ENCODE results near the gene SPATS2. TPM values are rescaled to one million over a fixed set of nuclear protein-coding genes. Genes with fewer than 3 reads are reported as not detected.
"Not testable (repeated sequence)": the region's sequence is repeated elsewhere in the genome, so short reads cannot be mapped to it uniquely, and the experiment has no call there.

The SPATS2 gene
- total RNA-seq, 4 donors from 2014 or later, result 8.6 to 17.8 (median 9.5) TPM

DNA sequence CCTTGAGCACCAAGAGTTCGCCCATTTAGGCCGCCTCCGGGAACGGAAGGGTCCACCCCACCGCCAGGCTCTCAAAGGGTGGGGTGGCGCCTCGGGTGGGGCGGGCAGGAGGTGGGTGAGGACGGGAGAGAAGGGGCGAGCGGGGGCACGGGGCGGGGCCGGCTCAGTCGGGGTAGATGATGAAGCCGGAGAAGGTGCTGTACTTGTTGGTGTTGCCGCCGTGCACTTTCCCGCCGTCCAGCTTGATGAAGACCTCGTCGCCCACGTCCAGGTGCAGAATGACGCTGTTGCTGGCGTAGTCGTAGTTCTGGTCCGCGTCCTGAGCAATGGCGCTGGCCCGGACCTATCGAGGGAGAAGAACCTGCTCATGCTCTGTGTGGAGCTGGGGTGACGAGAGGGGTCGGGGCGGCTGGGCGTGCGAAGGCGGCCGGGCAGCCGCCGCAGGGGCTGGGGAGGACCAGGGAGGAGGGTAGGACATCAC lies 34.3 kb upstream of the SPATS2 start:
- no peaks in the 10 kb centered on the region for H3K9me3 ChIP-seq
- H3K36me3 ChIP-seq, result no peaks in the 10 kb centered on the region
- peak overlapping the region in 1 of 2 donors; percentile 18 for H3K4me3 ChIP-seq
- no peak for ATAC-seq
- H3K27me3 ChIP-seq, result peaks cover 85% of the 10 kb centered on the region
- TF ChIP-seq POLR2AphosphoS5 (IDR thresholded peaks at IDR 0.05) (no peak), POLR2A (IDR thresholded peaks at IDR 0.05) (no peak), EP300 (IDR thresholded peaks at IDR 0.05) (no peak)
- TF ChIP-seq, protein P1, sequence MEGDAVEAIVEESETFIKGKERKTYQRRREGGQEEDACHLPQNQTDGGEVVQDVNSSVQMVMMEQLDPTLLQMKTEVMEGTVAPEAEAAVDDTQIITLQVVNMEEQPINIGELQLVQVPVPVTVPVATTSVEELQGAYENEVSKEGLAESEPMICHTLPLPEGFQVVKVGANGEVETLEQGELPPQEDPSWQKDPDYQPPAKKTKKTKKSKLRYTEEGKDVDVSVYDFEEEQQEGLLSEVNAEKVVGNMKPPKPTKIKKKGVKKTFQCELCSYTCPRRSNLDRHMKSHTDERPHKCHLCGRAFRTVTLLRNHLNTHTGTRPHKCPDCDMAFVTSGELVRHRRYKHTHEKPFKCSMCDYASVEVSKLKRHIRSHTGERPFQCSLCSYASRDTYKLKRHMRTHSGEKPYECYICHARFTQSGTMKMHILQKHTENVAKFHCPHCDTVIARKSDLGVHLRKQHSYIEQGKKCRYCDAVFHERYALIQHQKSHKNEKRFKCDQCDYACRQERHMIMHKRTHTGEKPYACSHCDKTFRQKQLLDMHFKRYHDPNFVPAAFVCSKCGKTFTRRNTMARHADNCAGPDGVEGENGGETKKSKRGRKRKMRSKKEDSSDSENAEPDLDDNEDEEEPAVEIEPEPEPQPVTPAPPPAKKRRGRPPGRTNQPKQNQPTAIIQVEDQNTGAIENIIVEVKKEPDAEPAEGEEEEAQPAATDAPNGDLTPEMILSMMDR (IDR thresholded peaks at IDR 0.05), result no peak
- no peak overlapping the region for H3K27ac ChIP-seq
- 0% methylated on average over 1 of the region's 40 CpGs; no CpG with 5 or more reads in 1 of the 2 donors for WGBS, 2 donors (ENCODE audit: low coverage in 1 of 2)
- peaks cover 0 to 32% (median 3%) of the 10 kb centered on the region in 3 donors for H3K4me1 ChIP-seq

DNA sequence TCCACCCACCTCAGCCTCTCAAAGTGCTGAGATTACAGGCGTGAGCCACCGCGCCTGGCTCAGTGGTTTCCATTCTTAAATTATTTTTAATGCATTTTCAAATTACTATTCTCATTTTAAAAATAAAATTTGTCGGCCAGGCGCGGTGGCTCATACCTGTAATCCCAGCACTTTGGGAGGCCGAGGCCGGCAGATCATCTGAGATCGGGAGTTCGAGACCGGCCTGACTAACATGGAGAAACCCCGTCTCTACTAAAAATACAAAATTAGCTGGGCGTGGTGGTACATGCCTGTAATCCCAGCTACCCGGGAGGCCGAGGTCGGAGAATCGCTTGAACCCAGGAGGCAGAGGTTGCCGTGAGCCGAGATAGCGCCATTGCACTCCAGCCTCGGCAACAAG lies 33.5 kb upstream of the SPATS2 start:
- not testable (repeated sequence) for ATAC-seq
- H3K27me3 ChIP-seq, result peaks cover 93% of the 10 kb centered on the region

DNA sequence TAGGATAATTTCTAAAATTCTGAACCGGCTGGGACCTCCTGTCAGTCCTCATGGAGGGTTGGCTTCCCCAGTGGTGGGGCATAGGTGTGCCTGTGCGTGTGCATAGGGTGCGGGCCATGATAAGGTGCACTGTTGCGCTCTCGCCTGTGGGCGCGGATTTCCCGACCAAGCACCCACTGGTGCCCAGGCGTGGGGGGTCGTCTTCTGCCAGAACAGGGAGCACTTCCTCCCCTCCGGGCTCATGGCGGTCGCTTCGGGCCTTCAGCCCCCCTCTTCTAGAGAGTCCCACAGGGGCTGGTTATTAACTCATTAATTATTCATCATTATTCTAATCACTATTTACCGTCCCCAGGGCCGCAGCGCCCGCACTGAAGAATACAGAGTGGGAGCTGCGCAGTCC lies 33.0 kb upstream of the SPATS2 start:
- no peaks in the 10 kb centered on the region for H3K9me3 ChIP-seq

More for the DNA sequence above, 33.5 kb upstream of the SPATS2 start:
- H3K4me1 ChIP-seq, result peaks cover 0 to 32% (median 3%) of the 10 kb centered on the region in 3 donors
- H3K9me3 ChIP-seq, H3K4me3 ChIP-seq, H3K36me3 ChIP-seq, H3K27ac ChIP-seq: not testable (repeated sequence)
- 50 to 62% methylated on average over 4 to 18 of the region's 21 CpGs for WGBS, 2 donors (ENCODE audit: low coverage in 1 of 2)

DNA sequence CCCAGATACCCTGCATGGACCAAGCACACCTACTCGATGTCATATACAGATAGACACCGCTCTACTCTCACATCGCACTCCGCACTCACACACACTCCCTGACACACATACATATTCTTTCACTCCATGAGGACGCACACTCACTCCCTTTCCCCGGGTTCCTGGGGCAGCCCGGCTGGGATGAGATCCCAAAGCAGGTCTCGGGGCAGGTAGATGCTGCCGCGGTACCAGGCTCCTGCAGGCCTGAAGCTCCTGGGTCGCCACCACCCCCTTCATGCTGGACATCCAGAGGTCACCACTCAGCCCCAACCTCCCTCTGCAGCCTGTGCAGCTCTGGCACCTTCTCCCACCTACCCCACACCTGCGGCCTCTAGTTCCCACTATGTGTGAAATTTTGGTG lies 32.6 kb upstream of the SPATS2 start:
- TF ChIP-seq POLR2AphosphoS5 (IDR thresholded peaks at IDR 0.05) (no peak), POLR2A (IDR thresholded peaks at IDR 0.05) (no peak), EP300 (IDR thresholded peaks at IDR 0.05) (no peak)
- TF ChIP-seq, protein P1 (IDR thresholded peaks at IDR 0.05), result no peak
- peaks cover 0 to 32% (median 3%) of the 10 kb centered on the region in 3 donors for H3K4me1 ChIP-seq
- H3K4me3 ChIP-seq, result no peak overlapping the region
- ATAC-seq, result no peak
- H3K36me3 ChIP-seq, result no peaks in the 10 kb centered on the region
- 32 to 46% methylated on average over 4 to 6 of the region's 12 CpGs for WGBS, 2 donors (ENCODE audit: low coverage in 1 of 2)
- H3K27ac ChIP-seq, result no peak overlapping the region
- peaks cover 100% of the 10 kb centered on the region for H3K27me3 ChIP-seq
- H3K9me3 ChIP-seq, result no peaks in the 10 kb centered on the region

More for the DNA sequence above, 33.0 kb upstream of the SPATS2 start:
- ATAC-seq, result no peak
- H3K4me3 ChIP-seq, result no peak overlapping the region
- TF ChIP-seq POLR2AphosphoS5 (IDR thresholded peaks at IDR 0.05) (no peak), POLR2A (IDR thresholded peaks at IDR 0.05) (no peak), EP300 (IDR thresholded peaks at IDR 0.05) (no peak)
- TF ChIP-seq, protein P1 (IDR thresholded peaks at IDR 0.05), result no peak
- no peaks in the 10 kb centered on the region for H3K36me3 ChIP-seq
- H3K4me1 ChIP-seq, result peaks cover 0 to 32% (median 3%) of the 10 kb centered on the region in 3 donors
- peaks cover 98% of the 10 kb centered on the region for H3K27me3 ChIP-seq
- H3K27ac ChIP-seq, result no peak overlapping the region
- 46 to 65% methylated on average over 13 to 17 of the region's 19 CpGs for WGBS, 2 donors (ENCODE audit: low coverage in 1 of 2)

DNA sequence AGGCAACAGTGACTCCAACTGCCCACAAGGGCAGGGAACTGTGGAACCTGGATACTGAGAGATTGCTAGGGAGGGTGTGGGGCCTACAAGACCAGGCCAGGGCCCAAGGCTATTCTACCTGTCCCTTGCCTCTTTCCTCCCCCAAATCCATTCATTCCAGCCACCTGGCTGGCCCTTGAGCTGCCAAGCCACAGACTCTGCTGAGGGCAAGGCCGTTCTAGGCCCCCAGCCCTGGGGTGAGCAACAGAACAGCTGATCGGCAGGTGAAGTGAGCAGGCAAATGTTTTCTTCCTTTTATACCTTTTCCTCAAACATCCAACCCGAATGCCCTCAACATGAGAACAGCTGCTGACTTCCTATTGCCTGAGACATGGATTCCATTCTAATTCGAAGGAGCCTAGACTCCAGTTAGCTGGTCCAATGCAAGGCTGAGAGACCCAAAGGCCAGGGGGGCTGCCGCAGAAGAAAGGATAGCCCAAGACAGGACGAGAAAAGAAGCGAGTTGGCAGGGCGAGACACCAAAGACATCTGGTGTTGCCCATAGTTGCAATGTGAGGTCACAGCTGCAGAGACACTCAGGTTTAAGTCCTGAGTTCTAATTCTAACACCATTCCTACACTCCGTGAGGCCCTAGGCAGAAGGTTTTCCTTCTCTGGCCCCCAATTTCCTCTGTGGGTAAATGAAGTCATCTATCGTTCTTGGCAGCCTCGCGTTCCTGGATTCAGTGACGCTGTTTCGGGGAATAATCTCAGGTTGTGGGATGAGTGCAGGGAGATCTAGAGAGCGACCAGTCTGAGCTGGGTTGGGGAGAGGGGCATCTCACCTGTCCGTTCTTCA lies 31.9 kb upstream of the SPATS2 start:
- 60 to 84% methylated on average over 5 to 7 of the region's 16 CpGs for WGBS, 2 donors (ENCODE audit: low coverage in 1 of 2)
- peaks cover 98% of the 10 kb centered on the region for H3K27me3 ChIP-seq
- ATAC-seq, result no peak

More for the DNA sequence above, 31.9 kb upstream of the SPATS2 start:
- no peak overlapping the region for H3K27ac ChIP-seq
- no peak overlapping the region for H3K4me3 ChIP-seq
- no peak for TF ChIP-seq EP300 (IDR thresholded peaks at IDR 0.05)
- no peak for TF ChIP-seq POLR2A (IDR thresholded peaks at IDR 0.05)
- TF ChIP-seq, protein P1 (IDR thresholded peaks at IDR 0.05), result no peak
- no peak for TF ChIP-seq POLR2AphosphoS5 (IDR thresholded peaks at IDR 0.05)
- peaks cover 0 to 32% (median 3%) of the 10 kb centered on the region in 3 donors for H3K4me1 ChIP-seq
- no peaks in the 10 kb centered on the region for H3K9me3 ChIP-seq
- H3K36me3 ChIP-seq, result no peaks in the 10 kb centered on the region

All from gastroesophageal sphincter (tissue), 4 donors.